DND-41 (cell line): ENCODE measurements around the gene SST.

Source experiments
- EZH2 ChIP-seq: IDR thresholded peaks from 3 replicates; pipeline ENCODE4 v1.6.1; 2012; ENCODE audit warnings: borderline replicate concordance, low read depth, mild to moderate bottlenecking, moderate library complexity, low read length, inconsistent platforms; ENCODE audit not compliant: severe bottlenecking
- TF ChIP-seq, protein P1 (sequence below): IDR thresholded peaks from 2 replicates; pipeline ENCODE4 v1.5.1; 2012; ENCODE audit warnings: borderline replicate concordance, low read length, moderate library complexity, mild to moderate bottlenecking; ENCODE audit not compliant: poor library complexity, severe bottlenecking; ENCODE audit errors: extremely low read depth

DNA sequence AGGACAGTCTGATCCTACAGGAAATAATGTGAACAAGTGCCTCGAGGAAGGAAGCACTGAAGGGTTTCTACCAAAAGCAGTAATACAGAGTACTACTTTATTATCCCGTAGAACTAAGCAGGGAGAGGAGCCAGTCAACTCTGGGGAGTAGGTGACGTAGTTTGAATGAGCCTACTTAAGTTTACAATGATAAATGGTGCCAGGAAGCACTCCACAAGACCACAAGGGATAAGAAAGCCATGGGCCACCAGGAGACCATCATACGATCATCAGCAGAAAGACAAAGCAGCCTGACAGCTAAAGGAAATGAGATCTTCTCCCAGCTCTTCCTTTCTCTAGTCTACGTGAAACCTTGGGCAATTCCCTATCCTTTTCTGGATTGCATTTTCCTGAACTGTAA, 27.3 kb downstream of the SST start:
- no peak for TF ChIP-seq EZH2
- TF ChIP-seq, protein P1, sequence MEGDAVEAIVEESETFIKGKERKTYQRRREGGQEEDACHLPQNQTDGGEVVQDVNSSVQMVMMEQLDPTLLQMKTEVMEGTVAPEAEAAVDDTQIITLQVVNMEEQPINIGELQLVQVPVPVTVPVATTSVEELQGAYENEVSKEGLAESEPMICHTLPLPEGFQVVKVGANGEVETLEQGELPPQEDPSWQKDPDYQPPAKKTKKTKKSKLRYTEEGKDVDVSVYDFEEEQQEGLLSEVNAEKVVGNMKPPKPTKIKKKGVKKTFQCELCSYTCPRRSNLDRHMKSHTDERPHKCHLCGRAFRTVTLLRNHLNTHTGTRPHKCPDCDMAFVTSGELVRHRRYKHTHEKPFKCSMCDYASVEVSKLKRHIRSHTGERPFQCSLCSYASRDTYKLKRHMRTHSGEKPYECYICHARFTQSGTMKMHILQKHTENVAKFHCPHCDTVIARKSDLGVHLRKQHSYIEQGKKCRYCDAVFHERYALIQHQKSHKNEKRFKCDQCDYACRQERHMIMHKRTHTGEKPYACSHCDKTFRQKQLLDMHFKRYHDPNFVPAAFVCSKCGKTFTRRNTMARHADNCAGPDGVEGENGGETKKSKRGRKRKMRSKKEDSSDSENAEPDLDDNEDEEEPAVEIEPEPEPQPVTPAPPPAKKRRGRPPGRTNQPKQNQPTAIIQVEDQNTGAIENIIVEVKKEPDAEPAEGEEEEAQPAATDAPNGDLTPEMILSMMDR = no peak
